ENCODE results near the gene SPZ1. TPM values are rescaled to one million over a fixed set of nuclear protein-coding genes. Genes with fewer than 3 reads are reported as not detected.
"Not testable (repeated sequence)": the region's sequence is repeated elsewhere in the genome, so short reads cannot be mapped to it uniquely, and the experiment has no call there.

Gene SPZ1
- polyA plus RNA-seq, 1 of the 3 experiments (the other 2 are of a cell fraction) = not detected

DNA sequence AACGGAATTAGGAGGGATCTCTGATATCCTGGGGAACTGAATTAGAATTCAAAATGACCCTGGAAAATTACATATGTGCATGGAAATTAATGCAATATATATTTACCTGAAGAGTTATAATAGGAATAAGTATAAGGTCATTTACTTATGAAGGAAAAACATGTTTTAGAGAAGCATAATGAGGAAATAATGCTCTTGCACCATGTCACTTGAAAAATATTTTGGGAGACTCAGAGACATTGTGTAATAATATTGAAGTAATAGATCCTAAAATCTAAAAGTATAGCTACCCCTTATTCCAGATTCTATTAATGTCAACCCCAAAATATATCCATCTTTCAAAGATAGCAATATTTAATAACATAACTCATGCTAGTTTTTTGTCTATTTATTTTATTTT, 28.4 kb downstream of the SPZ1 start:
- POLR2A ChIA-PET = no interaction called here
- 15% methylated on average over 1 of the region's 1 CpG for WGBS (ENCODE audit: low lambda C conversion rate)
- TF ChIP-seq YY1 (IDR thresholded peaks at IDR 0.05; ENCODE audit: low read depth) (no peak), SIN3A (IDR thresholded peaks at IDR 0.05; ENCODE audit: borderline replicate concordance, low read depth, low read length) (no peak), TCF12 (IDR thresholded peaks at IDR 0.05) (no peak), NFIC (IDR thresholded peaks at IDR 0.05; ENCODE audit: borderline replicate concordance) (no peak), PBX3 (IDR thresholded peaks at IDR 0.05) (no peak), EZH2phosphoT487 (IDR thresholded peaks at IDR 0.05; ENCODE audit: borderline replicate concordance, low read depth) (no peak), ZBTB33 (IDR thresholded peaks at IDR 0.05; ENCODE audit: borderline replicate concordance, low read depth) (no peak), RXRA (IDR thresholded peaks at IDR 0.05; ENCODE audit: borderline replicate concordance, low read depth) (no peak), ELF1 (IDR thresholded peaks at IDR 0.05) (no peak), IRF3 (IDR thresholded peaks at IDR 0.05; ENCODE audit: low read depth, low read length) (no peak)

GRCh38 chr5:80351019-80351418, 31.2 kb downstream of the SPZ1 start:
- H3K79me2 ChIP-seq (ENCODE audit: insufficient read depth); H2AFZ ChIP-seq (ENCODE audit: low read depth); H3K27ac ChIP-seq (ENCODE audit: low read depth in 2 of 2, low read length in 1 of 2); H3K27me3 ChIP-seq (ENCODE audit: insufficient read depth); H4K20me1 ChIP-seq (ENCODE audit: insufficient read depth); H3K36me3 ChIP-seq (replicated peaks in 1 of 2; ENCODE audit: control insufficient read depth in 1 of 2, insufficient read depth in 2 of 2, low read length in 1 of 2); CTCF ChIA-PET; H3K9me3 ChIP-seq; POLR2A ChIA-PET; DNase-seq; H3F3A ChIP-seq (replicated peaks; ENCODE audit: insufficient read depth); H3K9ac ChIP-seq; H3K4me1 ChIP-seq (ENCODE audit: control insufficient read depth in 1 of 2, insufficient read depth in 2 of 2, low read depth in 1 of 2, low read length in 1 of 2); H3K4me3 ChIP-seq (ENCODE audit: low read depth in 2 of 2, low read length in 1 of 2); H3K4me2 ChIP-seq; H3K9me2 ChIP-seq: not testable (repeated sequence)
- WGBS (ENCODE audit: low lambda C conversion rate) = 82% methylated on average over 10 of the region's 15 CpGs

More for the DNA sequence above, 28.4 kb downstream of the SPZ1 start:
- Histone ChIP-seq H3K9me3 (no peaks in the 10 kb centered on the region), H3K9me2 (no peaks in the 10 kb centered on the region), H2AFZ (ENCODE audit: low read depth) (no peak overlapping the region), H3K36me3 (replicated peaks in 1 of 2; ENCODE audit: control insufficient read depth in 1 of 2, insufficient read depth in 2 of 2, low read length in 1 of 2) (no peaks in the 10 kb centered on the region), H3K4me3 (ENCODE audit: low read depth in 2 of 2, low read length in 1 of 2) (no peak overlapping the region), H4K20me1 (ENCODE audit: insufficient read depth) (no peaks in the 10 kb centered on the region), H3K79me2 (ENCODE audit: insufficient read depth) (no peaks in the 10 kb centered on the region), H3K27ac (ENCODE audit: low read depth in 2 of 2, low read length in 1 of 2) (no peak overlapping the region), H3K27me3 (ENCODE audit: insufficient read depth) (no peaks in the 10 kb centered on the region), H3F3A (replicated peaks; ENCODE audit: insufficient read depth) (no peaks in the 10 kb centered on the region), H3K4me1 (ENCODE audit: control insufficient read depth in 1 of 2, insufficient read depth in 2 of 2, low read depth in 1 of 2, low read length in 1 of 2) (no peaks in the 10 kb centered on the region), H3K4me2 (no peak overlapping the region), H3K9ac (no peak overlapping the region)
- no peak for DNase-seq
- CTCF ChIA-PET = interaction anchor here (0.6 kb wide), 1 partner anchor 325 kb away, joined by 3 read pairs; no protein-coding TSS in a partner anchor
